Activated B cell treated with CpG ODN at 0.5 μM for 24 hours (primary cell): ENCODE results near the gene NSUN6. TPM values are rescaled to one million over a fixed set of nuclear protein-coding genes. Genes with fewer than 3 reads are reported as not detected.

Experiments
- ATAC-seq: fragments of 200-7000 bp; cut with Tn5 transposase; one replicate; pipeline ENCODE4 v1.10.0; 2021; ENCODE audit warnings: low read depth, mild to moderate bottlenecking, moderate library complexity
- CTCF ChIA-PET: fragments of 350-600 bp; sonication (Branson Sonifier 250); formaldehyde crosslinking; loops from one replicate; lab custom pipeline; 2021; ENCODE audit warnings: antibody characterized with exemption; lab: Charles Lee
- POLR2A ChIA-PET: fragments of 350-600 bp; sonication (Branson Sonifier 250); formaldehyde crosslinking; loops from one replicate; lab custom pipeline; 2021; ENCODE audit warnings: antibody characterized with exemption; lab: Charles Lee
- DNase-seq: peaks from one replicate; pipeline ENCODE4 v3.0.0; 2022
- H3K27ac Mint-ChIP-seq: one replicate; pipeline ENCODE4 v1.8.0; 2020; ENCODE audit warnings: mixed read lengths
- H3K27me3 Mint-ChIP-seq: one replicate; pipeline ENCODE4 v1.8.0; 2021; ENCODE audit warnings: mixed read lengths
- H3K36me3 Mint-ChIP-seq: one replicate; pipeline ENCODE4 v1.8.0; 2021; ENCODE audit warnings: low read depth, mixed read lengths
- H3K4me1 Mint-ChIP-seq: one replicate; pipeline ENCODE4 v1.8.0; 2021; ENCODE audit warnings: mixed read lengths
- H3K4me3 Mint-ChIP-seq: one replicate; pipeline ENCODE4 v1.8.0; 2020; ENCODE audit warnings: mild to moderate bottlenecking, mixed read lengths
- H3K9me3 Mint-ChIP-seq: one replicate; pipeline ENCODE4 v1.8.0; 2020; ENCODE audit warnings: mixed read lengths
- intact Hi-C: fragments of 100-400 bp; cut with micrococcal nuclease; formaldehyde crosslinking; loops from one replicate; pipeline ENCODE4 v1.15.1; 2024
- total RNA-seq: library from RNA; stranded (reverse); gene quantifications from 2 replicates; pipeline ENCODE4 v1.2.3, GENCODE V29; 2022
- TF ChIP-seq, protein P1 (sequence below): fragments of 200-600 bp; IDR thresholded peaks from one replicate; pipeline ENCODE4 v1.8.0; 2022; ENCODE audit warnings: antibody characterized with exemption, mild to moderate bottlenecking

NSUN6 gene
- total RNA-seq, 1 donor from 2014 or later: 18.4 TPM

GRCh38 chr10:18501629-18502028 is 149.8 kb downstream of the NSUN6 start:
- CTCF ChIA-PET: no interaction called here
- Mint-ChIP-seq H3K27ac (no peak overlapping the region), H3K36me3 (no peaks in the 10 kb centered on the region)

DNA sequence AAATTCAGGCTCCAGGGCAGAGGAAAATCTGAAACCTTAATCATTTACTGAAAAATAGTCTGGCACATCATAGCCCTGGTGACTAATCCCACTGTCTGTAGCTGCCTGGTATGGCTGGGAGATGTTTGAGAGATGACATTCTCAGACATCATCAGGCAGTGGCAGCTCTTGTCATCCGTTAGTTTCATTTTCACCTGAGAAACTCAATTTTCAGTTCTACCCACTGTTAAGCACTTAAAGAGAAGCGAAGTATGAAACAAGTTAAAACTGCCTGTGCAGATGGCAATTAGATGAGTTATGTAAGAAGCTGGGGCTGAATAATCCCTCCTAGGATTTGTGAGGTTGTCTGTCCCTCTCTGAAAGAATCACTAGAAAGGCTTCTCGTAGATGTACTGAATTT is 150.2 kb downstream of the NSUN6 start:
- no peak for ATAC-seq
- Mint-ChIP-seq H3K36me3 (no peaks in the 10 kb centered on the region), H3K27ac (no peak overlapping the region), H3K9me3 (no peaks in the 10 kb centered on the region), H3K4me1 (no peaks in the 10 kb centered on the region), H3K27me3 (no peaks in the 10 kb centered on the region), H3K4me3 (no peak overlapping the region)
- CTCF ChIA-PET: no interaction called here
- TF ChIP-seq, protein P1, sequence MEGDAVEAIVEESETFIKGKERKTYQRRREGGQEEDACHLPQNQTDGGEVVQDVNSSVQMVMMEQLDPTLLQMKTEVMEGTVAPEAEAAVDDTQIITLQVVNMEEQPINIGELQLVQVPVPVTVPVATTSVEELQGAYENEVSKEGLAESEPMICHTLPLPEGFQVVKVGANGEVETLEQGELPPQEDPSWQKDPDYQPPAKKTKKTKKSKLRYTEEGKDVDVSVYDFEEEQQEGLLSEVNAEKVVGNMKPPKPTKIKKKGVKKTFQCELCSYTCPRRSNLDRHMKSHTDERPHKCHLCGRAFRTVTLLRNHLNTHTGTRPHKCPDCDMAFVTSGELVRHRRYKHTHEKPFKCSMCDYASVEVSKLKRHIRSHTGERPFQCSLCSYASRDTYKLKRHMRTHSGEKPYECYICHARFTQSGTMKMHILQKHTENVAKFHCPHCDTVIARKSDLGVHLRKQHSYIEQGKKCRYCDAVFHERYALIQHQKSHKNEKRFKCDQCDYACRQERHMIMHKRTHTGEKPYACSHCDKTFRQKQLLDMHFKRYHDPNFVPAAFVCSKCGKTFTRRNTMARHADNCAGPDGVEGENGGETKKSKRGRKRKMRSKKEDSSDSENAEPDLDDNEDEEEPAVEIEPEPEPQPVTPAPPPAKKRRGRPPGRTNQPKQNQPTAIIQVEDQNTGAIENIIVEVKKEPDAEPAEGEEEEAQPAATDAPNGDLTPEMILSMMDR: no peak
- POLR2A ChIA-PET: no interaction called here
- intact Hi-C loops: no loop called here
- no peak for DNase-seq

More at GRCh38 chr10:18501629-18502028, 149.8 kb downstream of the NSUN6 start:
- Mint-ChIP-seq H3K9me3 (no peaks in the 10 kb centered on the region), H3K4me1 (no peaks in the 10 kb centered on the region), H3K27me3 (no peaks in the 10 kb centered on the region), H3K4me3 (no peak overlapping the region)
- intact Hi-C loops: no loop called here
- DNase-seq (no peak), ATAC-seq (no peak)
- TF ChIP-seq, protein P1: no peak
- POLR2A ChIA-PET: no interaction called here

- ChIA-PET POLR2A (no interaction called here), CTCF (no interaction called here)
- no peaks in the 10 kb centered on the region for H3K9me3 Mint-ChIP-seq
- no peaks in the 10 kb centered on the region for H3K36me3 Mint-ChIP-seq
- no peaks in the 10 kb centered on the region for H3K4me1 Mint-ChIP-seq
- intact Hi-C loops: no loop called here
- no peak for ATAC-seq
- H3K27me3 Mint-ChIP-seq: no peaks in the 10 kb centered on the region
- no peak overlapping the region for H3K27ac Mint-ChIP-seq
- TF ChIP-seq, protein P1: no peak
- DNase-seq: no peak
- no peak overlapping the region for H3K4me3 Mint-ChIP-seq
These were observed 150.8 kb downstream of the NSUN6 start for GRCh38 chr10:18500576-18500975.

GRCh38 chr10:18498998-18499397 is 152.4 kb downstream of the NSUN6 start:
- TF ChIP-seq, protein P1: no peak
- POLR2A ChIA-PET: no interaction called here
- H3K9me3 Mint-ChIP-seq: no peaks in the 10 kb centered on the region
- DNase-seq (no peak), ATAC-seq (no peak)
- intact Hi-C loops: no loop called here
- no peaks in the 10 kb centered on the region for H3K27me3 Mint-ChIP-seq
- no peak overlapping the region for H3K27ac Mint-ChIP-seq
- H3K4me3 Mint-ChIP-seq: no peak overlapping the region
- no peaks in the 10 kb centered on the region for H3K36me3 Mint-ChIP-seq
- H3K4me1 Mint-ChIP-seq: no peaks in the 10 kb centered on the region
- CTCF ChIA-PET: no interaction called here

GRCh38 chr10:18497806-18498369 is 153.5 kb downstream of the NSUN6 start:
- intact Hi-C loops: no loop called here
- TF ChIP-seq, protein P1: no peak
- ChIA-PET CTCF (no interaction called here), POLR2A (interaction anchor here (0.6 kb wide), 1 partner anchor 11 kb away, joined by 3 read pairs; no protein-coding TSS in a partner anchor)
- DNase-seq: no peak
- no peaks in the 10 kb centered on the region for H3K9me3 Mint-ChIP-seq
- H3K4me1 Mint-ChIP-seq: no peaks in the 10 kb centered on the region
- ATAC-seq: no peak
- H3K27ac Mint-ChIP-seq: no peak overlapping the region
- H3K27me3 Mint-ChIP-seq: no peaks in the 10 kb centered on the region
- no peaks in the 10 kb centered on the region for H3K36me3 Mint-ChIP-seq
- H3K4me3 Mint-ChIP-seq: no peak overlapping the region

Other genes starting within 250 kb of the NSUN6 start
- 9.4 and 10.6 TPM in 2 replicates for gene ARL5B, start 7.8 kb upstream of the NSUN6 start, total RNA-seq